NCI-H748 treated with DMSO at 0.1 percent for 48 hours (cell line): ENCODE data around the gene CDC73.
"Not testable (repeated sequence)": the region's sequence is repeated elsewhere in the genome, so short reads cannot be mapped to it uniquely, and the experiment has no call there.

Experiments used
- DNase-seq: peaks from one replicate; lab custom pipeline; 2025; lab: John Stamatoyannopoulos, UW

CDC73 gene

DNA sequence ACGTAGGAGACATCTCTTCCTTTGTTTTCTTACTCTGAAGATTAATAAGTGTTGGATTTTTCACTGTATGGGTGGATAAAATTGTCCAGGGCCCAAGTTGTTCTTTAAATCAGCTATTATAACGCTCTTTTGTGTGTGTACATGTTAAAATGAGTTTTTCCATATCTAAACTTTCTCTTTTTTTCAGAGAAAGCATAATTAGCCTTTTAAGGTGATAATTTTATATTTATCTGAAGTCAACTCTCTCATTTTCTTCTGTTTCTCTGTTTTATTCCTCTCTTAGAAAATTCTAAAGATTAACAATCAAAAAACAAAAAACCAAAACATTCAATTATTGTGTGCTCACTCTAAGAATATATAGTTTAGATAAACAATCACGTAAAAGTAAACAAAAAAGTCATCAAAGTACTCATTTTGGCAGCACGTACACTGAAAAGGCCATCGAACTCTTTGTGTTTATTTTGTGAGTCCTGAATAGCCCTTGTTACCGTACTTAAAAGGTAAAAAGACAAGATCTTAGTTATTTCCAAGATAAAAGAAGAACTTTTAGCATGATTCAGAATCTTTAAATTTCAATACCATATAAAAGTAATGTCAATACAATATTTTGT, 7.2 kb upstream of the CDC73 start:
- no peak for DNase-seq

DNA sequence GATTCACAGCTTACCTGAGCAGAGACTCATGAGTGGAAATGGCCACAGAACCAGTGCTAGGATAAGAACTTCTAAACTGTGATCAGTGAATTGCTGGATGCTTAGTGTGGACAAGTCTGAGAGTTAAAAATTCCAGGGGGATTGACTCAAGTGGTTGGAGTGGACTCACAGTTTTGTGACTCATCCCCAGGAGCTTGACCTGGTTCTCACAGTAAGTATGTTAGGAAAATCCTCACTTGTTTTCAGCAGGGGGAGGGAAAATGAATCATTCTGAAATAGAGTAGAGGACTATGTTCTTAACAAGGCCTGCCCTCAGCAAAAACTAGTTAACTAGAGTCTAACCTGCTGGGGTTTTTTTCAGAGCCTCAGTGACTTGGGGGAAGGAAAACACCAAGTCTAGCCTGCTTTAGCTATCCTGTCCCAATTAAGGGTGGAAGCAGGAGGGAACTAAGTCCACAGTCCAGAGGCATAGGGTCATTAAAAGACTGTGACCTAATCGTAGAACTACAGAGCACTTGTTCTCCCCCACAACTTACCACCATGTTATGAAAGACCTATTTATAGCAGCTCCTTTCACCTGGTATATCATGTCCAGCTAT, 6.1 kb upstream of the CDC73 start:
- DNase-seq = no peak

DNA sequence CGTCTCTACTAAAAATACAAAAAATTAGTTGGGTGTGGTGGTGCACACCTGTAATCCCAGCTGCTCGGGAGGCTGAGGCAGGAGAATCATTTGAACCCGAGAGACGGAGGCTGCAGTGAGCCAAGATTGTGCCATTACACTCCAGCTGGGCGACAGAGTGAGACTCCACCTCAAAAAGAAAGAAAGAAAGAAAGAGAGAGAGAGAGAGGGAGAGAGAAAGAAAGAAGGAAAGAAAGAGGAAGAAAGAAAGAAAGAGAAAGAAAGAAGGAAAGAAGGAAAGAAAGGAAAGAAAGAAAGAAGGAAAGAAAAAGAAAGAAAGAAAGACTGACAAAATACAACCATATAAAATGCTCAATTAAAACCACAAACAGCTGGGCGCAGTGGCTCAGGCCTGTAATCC, 4.7 kb upstream of the CDC73 start:
- not testable (repeated sequence) for DNase-seq

DNA sequence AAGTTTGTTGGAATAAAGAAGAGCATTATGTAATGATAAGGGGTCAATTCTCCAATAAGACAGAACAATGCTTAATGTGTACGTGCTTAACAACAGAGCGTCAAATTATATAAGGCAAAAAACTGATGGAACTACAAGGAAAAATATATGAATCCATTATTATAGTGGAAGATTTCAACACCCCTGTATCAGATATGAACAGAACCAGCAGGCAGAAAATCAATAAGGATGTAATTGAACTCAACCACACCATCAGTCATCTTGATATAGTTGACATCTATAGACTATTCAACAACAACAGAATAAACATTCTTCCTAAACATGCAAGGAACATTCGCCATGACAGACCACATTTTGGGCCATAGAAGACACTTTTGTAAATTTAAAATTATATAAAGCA, 3.6 kb upstream of the CDC73 start:
- DNase-seq = no peak

DNA sequence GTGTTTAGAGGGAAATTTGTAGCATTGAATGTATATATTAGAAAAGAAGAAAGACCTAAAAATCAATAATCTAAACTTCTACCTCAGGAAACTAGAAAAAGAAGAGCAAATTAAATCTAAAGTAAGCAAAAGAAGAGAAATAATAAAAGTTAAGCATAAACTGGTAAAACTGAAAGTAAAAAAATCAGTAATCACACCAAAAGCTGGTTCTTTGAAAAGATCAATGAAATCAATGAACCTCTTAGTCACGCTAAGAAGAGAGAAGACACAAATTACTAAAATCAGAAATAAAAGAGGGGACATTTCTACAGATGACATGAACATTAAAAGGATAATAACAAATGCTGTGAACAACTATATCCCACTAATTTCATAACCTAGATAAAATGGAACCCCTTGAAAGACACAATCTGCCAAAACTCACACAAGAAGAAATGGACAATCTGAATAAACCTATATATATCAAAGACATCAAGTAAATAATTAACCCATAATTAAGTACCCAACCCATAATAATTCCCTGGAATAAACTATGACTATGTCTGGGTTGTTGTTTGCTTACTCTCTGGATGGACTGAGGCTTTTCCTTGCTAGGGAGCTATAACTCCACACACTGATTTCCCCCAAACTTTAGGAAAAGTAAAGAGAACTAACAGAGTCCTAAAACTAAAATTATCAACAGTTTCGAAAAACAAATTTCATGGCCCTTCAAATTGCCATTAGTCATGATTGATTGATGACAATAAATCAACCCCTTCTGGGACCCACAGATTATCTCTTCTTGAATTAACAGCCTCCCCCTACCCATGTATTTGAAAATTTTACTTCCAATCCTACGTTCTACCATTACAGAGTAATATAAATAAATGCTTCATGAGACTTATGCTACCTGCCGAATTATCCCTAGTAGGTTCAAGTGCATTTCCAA, 2.8 kb upstream of the CDC73 start:
- no peak for DNase-seq

DNA sequence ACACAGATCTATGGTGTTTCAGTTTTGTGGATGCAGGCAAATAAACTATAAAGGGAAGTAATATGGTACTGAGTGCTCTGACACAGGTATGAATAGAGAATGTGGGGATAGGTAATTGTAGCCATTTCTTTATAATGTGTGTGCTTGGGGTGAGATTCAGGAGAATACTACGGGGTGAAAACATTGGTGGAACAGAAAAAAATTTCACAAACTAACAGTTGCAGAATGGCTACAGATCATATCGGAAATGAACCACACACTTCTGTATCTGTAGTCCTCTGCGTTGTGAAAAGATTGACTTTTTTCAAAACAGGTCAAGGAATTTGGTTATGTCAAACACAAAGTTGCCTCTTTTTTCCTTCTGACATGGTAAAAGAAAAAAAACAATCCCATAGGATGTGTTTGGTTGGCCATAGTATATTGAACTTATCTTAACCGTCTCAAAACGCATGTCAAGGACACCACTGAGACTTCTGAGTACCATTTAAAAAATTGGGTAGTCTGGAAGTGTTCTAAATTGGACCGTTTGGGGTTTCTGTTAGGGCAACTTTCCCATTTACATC, 1.1 kb upstream of the CDC73 start:
- DNase-seq = no peak

DNA sequence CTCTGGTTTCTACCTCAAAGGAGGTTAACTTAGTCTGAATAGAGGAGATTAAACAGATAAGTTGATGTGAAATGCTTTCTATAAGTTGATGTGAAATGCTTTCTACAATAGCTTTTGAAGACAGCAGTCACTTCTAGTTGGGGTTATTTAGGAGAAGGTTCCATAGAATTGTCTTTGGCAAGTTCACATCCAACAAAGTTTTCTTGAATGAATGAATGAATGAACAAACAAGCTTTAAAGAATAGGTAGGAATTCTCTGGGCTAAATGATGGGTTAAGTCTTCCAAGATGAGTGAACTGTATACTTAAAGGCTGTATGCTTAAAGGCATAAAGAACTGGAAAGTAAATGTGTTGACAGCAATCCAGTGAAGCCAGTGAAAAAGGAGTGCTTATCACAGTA, 1.9 kb downstream of the CDC73 start:
- no peak for DNase-seq

DNA sequence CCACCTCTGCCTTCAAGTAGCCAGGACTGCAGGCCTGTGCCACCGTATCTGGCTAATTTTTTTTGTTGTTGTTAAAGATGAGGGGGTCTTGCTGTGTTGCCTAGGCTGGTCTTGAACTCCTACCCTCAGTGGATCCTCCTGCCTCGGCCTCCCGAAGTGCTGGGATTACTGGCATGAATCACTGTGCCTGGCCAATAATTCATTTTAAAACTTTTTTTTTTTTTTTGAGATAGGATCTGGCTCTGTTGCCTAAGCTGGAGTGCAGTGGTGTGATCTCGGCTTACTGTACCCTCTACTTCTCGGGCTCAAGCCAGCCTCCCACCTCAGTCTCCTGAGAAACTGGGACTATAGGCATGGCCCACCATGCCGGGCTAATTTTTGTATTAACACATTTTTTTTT, 3.5 kb downstream of the CDC73 start:
- no peak for DNase-seq

DNA sequence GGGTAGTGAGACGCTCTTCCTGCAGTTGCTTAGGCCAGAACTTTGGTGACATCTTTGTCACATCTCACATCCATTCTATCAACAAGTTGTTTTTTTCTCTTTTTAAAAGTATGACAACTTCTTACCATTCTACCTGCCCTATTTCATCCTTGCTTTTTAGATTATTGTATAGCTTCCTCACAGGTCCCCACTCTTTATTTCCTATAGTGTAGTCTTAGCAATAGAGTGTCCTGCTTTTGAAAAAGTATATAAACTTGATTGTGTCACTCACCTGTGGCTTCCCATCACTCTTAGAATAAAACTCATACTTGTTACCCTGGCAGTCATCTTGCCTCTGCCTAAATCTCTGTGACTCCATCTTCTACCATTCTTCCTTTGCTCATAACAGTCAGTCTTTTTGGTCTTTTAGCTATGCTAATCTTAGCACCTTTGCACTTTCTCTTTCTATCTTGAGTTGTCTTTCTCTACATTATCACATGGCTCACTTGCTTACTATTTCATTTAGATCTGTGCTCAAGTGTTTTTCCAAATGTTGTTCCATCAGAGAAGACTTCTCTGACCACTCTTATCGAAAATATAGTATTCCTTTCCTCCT, 9.5 kb downstream of the CDC73 start:
- no peak for DNase-seq

DNA sequence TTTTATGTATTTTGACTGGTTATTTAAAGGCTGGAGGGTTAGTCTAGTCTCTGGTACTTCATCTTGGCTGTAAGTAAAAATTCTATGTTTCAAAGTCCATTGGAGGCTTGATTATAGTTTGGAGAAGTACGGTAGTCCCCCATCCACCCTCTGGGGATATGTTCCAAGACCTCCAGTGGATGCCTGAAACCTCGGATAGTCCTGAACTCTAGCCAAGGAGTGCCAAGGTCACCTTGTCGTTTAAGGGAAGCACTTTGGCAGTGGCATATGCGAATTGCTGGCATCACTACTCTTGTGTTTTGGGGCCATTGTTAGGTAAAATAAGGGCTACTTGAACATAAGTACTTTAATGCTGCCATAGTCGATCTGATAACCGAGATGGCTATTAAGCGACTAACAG, 18.4 kb downstream of the CDC73 start:
- no peak for DNase-seq

DNA sequence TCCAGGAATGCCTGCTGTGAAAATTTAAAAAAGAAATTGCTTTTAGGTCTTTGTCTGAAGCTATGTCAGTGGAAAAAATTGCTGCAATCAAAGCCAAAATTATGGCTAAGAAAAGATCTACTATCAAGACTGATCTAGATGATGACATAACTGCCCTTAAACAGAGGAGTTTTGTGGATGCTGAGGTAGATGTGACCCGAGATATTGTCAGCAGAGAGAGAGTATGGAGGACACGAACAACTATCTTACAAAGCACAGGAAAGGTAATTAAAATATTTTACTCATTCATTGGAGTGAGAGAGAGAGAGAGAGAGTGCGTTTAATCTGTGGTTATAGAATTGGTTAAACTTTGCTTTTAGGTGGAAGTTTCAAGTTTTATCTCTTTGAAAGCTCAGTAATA, 20.0 kb downstream of the CDC73 start:
- no peak for DNase-seq

DNA sequence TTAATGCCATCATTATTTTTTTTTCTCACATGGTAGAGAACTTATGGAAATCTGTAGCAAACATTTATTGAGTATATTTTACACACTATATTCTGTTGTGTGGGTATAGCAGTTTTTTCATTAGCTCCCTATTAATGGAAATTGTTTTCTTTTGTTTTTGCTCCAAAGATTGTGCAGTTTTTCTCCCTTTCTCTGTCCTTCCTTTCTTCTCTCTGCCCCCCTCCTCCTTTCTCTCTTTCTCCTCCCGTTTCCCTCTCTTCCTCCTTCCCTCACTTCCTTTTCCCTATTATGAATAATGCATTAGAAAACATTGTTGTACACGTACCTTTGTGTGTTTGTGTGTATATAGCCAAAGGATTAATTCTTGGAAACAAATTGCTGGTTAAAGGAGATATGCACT, 20.6 kb downstream of the CDC73 start:
- no peak for DNase-seq

DNA sequence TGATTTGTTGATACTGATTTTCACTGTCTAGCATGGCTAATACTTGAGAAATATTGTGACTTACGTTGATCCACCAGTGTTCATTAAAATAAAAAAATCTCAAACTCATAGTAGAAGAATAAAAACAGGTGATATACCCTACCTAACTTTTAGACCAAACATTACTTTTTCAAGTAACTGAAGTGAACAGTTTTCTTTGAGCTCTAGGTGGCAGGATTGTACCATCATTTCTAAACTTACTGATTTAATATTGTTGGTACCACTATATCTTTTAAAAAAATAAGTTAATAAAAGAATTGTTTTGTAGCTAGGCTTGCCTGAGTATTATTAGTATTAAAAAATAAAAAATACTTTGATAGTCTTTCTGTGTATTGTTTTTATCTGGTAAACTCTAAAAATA, 21.5 kb downstream of the CDC73 start:
- peak; percentile 4 for DNase-seq

DNA sequence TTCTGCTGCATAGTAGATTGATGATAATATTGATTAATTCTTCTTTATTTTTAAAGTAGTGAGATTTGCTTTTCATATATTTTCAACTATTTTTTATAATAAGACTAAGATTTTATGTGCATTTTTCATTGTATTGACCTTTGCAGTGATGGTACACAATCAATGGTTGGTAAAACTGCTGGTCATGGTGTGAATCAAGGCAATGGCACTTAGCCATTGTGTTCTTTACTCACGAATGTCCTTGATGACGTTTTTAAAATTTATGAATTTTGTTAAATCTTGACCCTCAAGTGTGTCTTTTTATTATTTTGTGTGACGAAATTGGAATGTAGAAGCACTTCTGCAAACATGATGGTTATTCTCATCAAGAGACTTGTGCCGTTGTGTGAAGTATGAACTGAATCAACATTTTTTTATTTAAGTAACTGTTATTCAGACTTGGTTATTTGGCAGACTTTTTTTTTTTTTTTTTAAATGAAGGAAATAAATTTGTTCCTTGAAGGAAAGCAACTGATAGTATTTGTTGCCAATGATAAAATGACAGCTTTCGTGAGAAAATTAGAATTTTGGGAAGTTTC, 22.6 kb downstream of the CDC73 start:
- no peak for DNase-seq

DNA sequence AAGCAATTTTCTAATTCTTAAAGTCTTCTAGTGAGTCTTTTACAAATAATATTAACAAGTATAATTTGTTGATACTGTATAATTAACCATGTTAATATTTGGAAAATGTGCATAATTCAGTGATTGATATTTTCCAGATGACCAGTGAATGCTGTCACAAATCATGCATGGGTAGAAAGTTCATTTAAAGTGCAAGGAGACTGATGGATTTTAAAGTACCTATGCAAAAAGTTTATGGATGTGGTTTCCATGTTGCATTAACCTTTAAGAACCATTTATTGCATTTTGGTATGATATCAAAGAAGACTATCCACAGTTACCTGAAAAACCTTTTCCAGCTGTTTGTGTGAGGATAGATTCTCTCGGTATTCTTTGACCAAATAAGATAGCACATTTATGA, 23.2 kb downstream of the CDC73 start:
- DNase-seq = no peak

DNA sequence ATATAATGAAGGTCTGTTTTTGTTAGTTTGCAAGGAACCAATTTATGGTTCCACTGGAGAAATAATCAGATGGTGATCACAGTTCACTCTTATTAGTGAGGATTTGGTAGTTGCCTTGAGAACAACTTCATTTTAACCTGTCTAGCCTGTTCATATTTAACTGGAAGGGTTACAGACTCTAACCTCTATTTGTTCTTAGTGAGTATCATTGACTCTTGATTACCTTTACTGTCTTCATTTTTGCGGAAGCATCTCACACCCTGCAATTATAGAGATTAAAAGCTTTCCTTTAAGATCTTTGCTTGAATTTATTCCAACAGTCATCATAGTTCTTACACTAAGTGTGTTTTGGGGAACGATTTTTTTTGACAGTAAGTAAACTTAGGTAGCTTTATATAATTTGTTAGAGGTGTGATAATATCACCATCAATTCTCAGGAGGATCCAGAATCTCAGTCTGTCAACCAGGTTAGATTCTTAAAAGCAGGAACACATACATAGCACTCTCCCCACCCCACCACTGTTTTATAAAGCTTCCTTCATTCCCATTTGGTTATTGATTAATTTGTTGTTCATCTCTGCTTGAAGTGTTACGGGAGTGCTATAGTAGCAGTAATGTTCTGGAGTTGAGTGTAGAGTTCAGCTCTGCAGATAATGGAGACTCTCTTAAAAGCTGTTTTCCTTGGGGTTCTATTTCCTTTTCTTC, 34.4 kb downstream of the CDC73 start:
- DNase-seq = no peak

DNA sequence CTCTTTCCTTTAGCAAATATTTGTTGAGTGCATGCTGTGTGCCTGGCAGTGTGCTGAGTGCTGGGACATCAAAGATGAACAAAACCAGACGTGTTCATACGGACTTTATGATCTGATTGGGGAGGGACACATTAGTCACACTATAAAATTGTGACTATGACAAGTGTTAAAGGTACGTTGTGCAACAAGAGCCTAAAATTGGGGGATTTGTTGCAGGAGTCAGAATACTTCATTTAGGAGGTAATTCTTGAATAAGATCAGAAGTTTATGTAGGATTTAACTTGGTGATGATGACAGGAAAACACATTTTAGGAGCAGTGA, 35.0 kb downstream of the CDC73 start:
- DNase-seq = no peak

DNA sequence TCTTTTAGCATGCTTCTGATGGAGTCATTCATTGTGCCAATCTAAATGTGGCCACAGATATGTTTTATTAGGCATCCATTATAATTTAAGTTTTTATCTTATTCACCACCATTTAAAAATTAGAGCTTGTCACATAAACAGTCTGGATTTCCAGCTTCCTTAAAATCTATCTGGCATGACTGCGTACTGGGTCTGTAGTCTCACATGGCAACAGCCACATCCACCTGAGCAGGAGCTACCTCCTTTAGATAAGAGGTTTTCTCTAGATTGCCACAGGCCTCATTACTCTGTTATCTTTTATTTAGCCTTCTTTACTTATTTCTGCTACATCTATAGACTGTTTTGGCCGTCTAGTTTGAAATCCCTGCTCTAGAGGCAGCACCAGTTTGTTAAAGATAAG, 35.5 kb downstream of the CDC73 start:
- DNase-seq = no peak

DNA sequence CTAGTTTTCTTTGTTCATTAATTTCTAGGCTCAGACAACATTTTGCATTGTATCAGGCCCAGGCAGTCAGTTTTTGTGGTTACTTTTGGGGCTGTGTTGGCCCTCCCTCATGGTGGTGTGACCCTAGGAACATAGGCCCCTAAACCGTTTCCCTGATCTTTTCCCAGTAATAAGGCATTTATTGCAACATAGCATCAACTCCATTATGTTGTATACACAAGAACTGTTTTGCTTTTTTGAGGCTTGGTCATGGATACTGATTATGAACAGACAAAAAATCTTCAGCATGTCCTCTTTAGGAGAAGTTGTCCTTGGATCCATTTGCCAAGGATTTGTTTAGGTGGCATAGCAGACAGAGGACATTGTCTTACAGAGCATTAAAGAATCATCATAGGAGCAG, 54.3 kb downstream of the CDC73 start:
- no peak for DNase-seq

DNA sequence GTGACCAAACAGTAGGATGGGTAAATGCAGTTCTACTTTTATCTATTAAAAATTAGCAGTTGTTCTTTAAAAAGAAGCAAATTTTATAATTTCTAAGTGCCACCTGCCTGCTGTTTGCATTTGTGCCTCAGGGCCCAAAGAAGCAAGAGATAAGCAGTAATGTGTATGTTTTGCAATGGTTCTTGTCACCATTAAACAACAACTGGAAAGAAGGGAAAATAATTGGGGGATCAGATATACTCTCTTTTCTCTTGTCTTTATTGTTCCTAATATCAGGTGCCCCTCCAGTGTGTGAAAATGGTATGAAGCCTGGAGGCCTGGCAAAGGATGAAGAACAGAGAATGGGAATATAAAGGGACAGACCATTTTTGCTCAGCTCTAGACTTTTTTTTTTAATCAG, 55.0 kb downstream of the CDC73 start:
- DNase-seq = no peak

DNA sequence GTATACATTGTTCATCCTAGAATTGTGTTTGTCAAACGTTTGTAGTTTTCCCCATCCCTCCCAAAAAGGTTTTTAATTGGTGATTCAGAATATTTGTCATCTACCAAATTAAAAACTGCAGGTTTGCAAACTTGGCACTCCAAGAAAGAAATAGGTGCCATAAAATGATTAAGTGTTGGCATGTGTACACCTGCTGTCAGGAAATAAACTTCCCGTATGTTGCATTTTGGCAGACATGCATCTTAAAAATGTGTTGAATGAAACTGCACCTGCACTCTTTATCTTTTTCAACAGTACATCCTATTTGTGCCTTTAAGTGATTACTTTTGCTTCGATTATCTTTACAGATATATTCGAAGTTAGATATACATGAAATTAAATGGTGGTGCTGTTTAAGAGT, 57.3 kb downstream of the CDC73 start:
- no peak for DNase-seq

DNA sequence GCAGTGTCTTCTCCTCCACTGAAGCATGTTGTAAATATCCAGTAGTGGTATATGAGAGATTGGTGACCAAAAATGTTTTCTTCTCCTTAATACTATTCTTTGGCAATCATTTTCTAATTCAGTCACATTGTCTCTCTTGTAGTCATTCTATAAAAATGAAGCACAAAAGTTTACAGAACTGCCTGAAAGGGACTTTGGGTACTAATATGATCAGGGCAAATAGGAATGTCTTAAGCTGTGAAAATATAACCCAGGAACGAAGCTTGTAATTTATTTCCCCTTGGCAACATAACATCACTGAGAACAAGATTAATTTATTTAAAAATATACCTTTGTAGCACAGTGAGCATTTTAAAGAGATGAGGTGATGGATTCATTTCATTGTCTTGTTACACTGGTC, 59.7 kb downstream of the CDC73 start:
- DNase-seq = no peak
